ENCODE measurements around the gene C6orf62. TPM values are rescaled to one million over a fixed set of nuclear protein-coding genes. Genes with fewer than 3 reads are reported as not detected.
"Not testable (repeated sequence)": the region's sequence is repeated elsewhere in the genome, so short reads cannot be mapped to it uniquely, and the experiment has no call there.

The C6orf62 gene
- total RNA-seq, 4 donors from 2014 or later, result 48.7 to 74.8 (median 59.4) TPM

DNA sequence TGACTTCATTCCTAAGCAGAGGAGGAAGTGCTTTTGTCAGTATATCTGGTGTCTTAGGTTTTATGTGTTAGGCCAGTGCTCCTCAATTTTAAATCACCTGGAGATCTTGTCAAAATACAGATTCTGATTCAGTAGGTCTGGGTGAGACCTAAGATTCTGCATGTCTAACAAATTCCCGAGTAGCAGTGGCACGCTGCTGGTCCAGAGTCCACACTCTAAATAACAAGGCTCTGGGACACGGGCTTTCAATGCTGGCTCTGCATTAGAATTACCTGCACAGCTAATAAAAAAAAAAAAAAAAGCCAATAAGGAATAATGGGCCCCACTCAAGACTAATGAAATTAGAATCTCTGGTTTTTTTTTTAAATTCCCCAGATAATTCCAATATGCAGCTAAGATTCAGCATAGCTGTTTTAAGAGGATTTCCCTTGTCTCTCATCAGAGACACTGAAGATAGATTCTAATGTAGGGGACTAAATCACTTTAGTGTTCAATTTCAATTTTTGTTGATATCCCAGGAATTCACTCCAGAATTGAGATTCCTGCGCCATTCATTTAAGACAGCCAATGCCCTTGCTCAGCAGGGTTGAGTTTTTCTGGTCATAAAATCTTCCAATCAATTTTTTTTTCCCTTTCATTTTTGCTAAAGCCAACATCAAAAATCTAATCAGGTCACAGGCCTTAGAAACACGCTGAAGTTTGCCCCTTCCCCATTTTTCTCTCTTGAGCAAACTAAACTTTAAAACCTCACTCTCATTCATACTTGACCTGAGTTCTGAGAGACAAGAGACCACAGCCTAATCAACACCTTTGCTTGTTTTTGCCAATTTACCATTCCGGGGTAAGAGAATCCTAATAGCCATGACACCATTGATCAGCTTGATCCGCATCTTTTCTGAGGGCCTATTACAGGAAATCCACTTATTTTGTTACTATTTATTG, 54.6 kb downstream of the C6orf62 start:
- H3K9me3 ChIP-seq, result no peaks in the 10 kb centered on the region
- DNase-seq, result peak in 1 of 3 donors; percentile 61

DNA sequence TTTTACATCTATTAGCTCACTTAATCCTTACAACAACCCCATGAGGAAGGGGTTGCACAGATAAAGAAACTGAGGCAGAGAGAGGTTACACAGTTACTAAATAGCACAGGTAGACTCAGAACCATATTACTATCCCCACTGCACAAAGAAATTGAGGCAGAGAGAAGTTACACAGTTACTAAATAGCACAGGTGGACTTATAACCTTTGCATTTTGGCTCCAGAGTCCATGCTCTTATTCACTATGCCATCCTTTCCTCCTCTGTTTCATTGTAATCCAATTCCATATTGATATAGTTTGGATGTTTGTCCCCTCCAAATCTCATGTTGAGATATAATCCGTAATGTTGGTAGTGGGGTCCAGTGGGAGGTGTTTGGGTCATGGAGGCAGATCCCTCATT, 55.8 kb downstream of the C6orf62 start:
- peak in 1 of 2 donors; percentile 39 for TF ChIP-seq POLR2A (IDR thresholded peaks at IDR 0.05)
- TF ChIP-seq, protein P1, sequence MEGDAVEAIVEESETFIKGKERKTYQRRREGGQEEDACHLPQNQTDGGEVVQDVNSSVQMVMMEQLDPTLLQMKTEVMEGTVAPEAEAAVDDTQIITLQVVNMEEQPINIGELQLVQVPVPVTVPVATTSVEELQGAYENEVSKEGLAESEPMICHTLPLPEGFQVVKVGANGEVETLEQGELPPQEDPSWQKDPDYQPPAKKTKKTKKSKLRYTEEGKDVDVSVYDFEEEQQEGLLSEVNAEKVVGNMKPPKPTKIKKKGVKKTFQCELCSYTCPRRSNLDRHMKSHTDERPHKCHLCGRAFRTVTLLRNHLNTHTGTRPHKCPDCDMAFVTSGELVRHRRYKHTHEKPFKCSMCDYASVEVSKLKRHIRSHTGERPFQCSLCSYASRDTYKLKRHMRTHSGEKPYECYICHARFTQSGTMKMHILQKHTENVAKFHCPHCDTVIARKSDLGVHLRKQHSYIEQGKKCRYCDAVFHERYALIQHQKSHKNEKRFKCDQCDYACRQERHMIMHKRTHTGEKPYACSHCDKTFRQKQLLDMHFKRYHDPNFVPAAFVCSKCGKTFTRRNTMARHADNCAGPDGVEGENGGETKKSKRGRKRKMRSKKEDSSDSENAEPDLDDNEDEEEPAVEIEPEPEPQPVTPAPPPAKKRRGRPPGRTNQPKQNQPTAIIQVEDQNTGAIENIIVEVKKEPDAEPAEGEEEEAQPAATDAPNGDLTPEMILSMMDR (IDR thresholded peaks at IDR 0.05), result no peak
- H3K36me3 ChIP-seq, result peaks cover 0 to 25% (median 0%) of the 10 kb centered on the region in 3 donors
- no peaks in the 10 kb centered on the region for H3K9me3 ChIP-seq
- peak overlapping the region in 2 of 4 donors; percentile 92 to 98 for H3K27ac ChIP-seq
- DNase-seq, result no peak
- peaks cover 0 to 30% (median 7%) of the 10 kb centered on the region in 4 donors for H3K4me1 ChIP-seq
- H3K4me3 ChIP-seq, result peak overlapping the region in 2 of 4 donors; percentile 90 to 97
- H3K27me3 ChIP-seq, result no peaks in the 10 kb centered on the region

More for the DNA sequence above, 54.6 kb downstream of the C6orf62 start:
- Histone ChIP-seq H3K27ac (peak overlapping the region in 3 of 4 donors; percentile 88 to 98 (median 92)), H3K4me1 (peaks cover 2 to 36% (median 7%) of the 10 kb centered on the region in 4 donors), H3K27me3 (no peaks in the 10 kb centered on the region), H3K36me3 (peaks cover 0 to 22% (median 0%) of the 10 kb centered on the region in 3 donors), H3K4me3 (peak overlapping the region in 3 of 4 donors; percentile 89 to 97 (median 90))
- TF ChIP-seq, protein P1 (IDR thresholded peaks at IDR 0.05), result no peak
- TF ChIP-seq POLR2A (IDR thresholded peaks at IDR 0.05), result no peak

DNA sequence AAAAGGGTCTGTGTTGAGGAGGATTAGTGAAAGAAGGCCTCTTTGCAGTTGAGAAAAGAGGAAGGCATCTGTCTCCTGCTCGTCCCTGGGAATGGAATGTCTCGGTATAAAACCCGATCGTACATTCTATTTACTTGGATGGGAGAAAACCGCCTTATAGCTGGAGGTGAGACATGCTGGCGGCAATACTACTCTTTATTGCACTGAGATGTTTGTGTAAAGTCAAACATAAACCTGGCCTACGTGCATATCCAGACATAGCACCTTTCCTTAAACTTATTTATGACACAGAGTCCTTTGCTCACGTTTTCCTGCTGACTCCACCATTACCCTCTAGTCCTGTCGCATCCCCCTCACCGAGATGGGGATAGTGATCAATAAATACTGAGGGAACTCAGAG, 56.7 kb downstream of the C6orf62 start:
- Histone ChIP-seq H3K4me1 (peaks cover 0 to 23% (median 4%) of the 10 kb centered on the region in 4 donors), H3K4me3 (peak overlapping the region in 2 of 4 donors; percentile 8 to 90), H3K27me3 (no peaks in the 10 kb centered on the region), H3K36me3 (peaks cover 0 to 34% (median 0%) of the 10 kb centered on the region in 3 donors), H3K27ac (peak overlapping the region in 2 of 4 donors; percentile 70 to 98), H3K9me3 (no peaks in the 10 kb centered on the region)
- no peak for DNase-seq
- TF ChIP-seq, protein P1 (IDR thresholded peaks at IDR 0.05), result no peak
- peak in 1 of 2 donors; percentile 30 for TF ChIP-seq POLR2A (IDR thresholded peaks at IDR 0.05)

DNA sequence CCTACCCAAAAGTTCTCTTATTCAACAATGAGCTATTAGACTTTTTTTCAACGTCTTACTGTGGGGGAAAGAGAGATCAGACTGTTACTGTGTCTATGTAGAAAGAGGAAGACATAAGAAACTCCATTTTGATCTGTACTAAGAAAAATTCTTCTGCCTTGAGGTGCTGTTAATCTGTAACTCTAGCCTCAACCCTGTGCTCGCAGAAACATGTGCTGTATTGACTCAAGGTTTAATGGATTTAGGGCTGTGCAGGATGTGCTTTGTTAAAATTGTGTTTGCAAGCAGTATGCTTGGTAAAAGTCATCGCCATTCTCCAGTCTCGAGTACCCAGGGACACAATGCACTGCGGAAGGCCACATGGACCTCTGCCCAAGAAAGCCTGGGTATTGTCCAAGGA, 57.2 kb downstream of the C6orf62 start:
- peaks cover 0 to 38% (median 0%) of the 10 kb centered on the region in 3 donors for H3K36me3 ChIP-seq
- peaks cover 0 to 23% (median 4%) of the 10 kb centered on the region in 4 donors for H3K4me1 ChIP-seq
- H3K27ac ChIP-seq, result peak overlapping the region in 2 of 4 donors; percentile 70 to 98
- H3K27me3 ChIP-seq, H3K9me3 ChIP-seq, DNase-seq: not testable (repeated sequence)
- peak overlapping the region in 2 of 4 donors; percentile 8 to 90 for H3K4me3 ChIP-seq

DNA sequence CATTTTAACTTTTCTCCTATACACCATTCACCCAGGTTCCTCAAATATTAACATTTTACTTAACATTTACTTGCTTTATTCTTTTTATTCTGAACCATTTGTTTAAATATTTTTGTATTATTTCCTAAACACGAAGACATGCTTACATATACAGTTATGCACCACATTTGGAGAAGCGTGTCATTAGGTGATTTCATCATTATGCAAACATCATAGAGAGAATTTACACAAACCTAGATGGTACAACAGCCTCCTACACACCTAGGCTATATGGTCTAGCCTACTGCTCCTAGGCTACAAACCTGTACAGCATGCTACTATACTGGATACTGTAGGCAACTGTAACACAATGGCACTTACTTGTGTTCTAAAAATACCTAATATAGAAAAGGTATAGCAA, 58.8 kb downstream of the C6orf62 start:
- TF ChIP-seq POLR2A (IDR thresholded peaks at IDR 0.05), result no peak
- H3K4me3 ChIP-seq, result no peak overlapping the region
- peaks cover 0 to 54% (median 0%) of the 10 kb centered on the region in 3 donors for H3K36me3 ChIP-seq
- no peaks in the 10 kb centered on the region for H3K27me3 ChIP-seq
- peaks cover 0 to 19% (median under 1%) of the 10 kb centered on the region in 4 donors for H3K4me1 ChIP-seq
- DNase-seq, result no peak
- no peaks in the 10 kb centered on the region for H3K9me3 ChIP-seq
- no peak overlapping the region for H3K27ac ChIP-seq

DNA sequence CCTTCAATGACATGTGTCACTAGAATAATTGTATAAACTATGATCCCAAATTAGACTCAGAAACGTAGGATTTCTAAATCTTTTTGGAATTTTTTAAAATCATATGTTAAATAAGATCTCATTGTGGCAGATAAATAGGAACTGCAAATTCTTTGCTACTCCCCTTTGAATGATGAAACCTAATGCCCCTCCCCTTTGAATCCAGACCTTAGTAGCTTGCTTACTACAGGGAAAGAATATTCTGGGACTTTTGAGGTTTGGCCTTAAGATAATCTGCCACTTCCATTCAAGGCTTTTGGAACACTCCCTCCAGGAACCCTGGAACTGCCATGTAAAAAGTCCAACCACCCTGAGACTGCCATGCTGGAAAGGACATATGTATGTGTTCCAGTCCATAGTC, 59.4 kb downstream of the C6orf62 start:
- H3K27ac ChIP-seq, result peak overlapping the region in 1 of 4 donors; percentile 48

More for the DNA sequence above, 59.4 kb downstream of the C6orf62 start:
- Histone ChIP-seq H3K4me3 (no peak overlapping the region), H3K27me3 (no peaks in the 10 kb centered on the region), H3K36me3 (peaks cover 0 to 59% (median 0%) of the 10 kb centered on the region in 3 donors), H3K9me3 (no peaks in the 10 kb centered on the region), H3K4me1 (peaks cover 0 to 14% (median 0%) of the 10 kb centered on the region in 4 donors)
- TF ChIP-seq POLR2A (IDR thresholded peaks at IDR 0.05), result no peak
- TF ChIP-seq, protein P1 (IDR thresholded peaks at IDR 0.05), result no peak
- no peak for DNase-seq
